IPS-20b (cell line): Measurements from ENCODE around the gene HAGHL.

Source experiments
- H3K27ac ChIP-seq: one replicate; pipeline ENCODE4 v1.5.1; 2013; ENCODE audit warnings: low read length
- H3K27me3 ChIP-seq: 2 replicates; pipeline ENCODE4 v1.6.1; 2013; ENCODE audit warnings: mild to moderate bottlenecking, low read length, inconsistent platforms; ENCODE audit not compliant: insufficient read depth
- H3K36me3 ChIP-seq: 2 replicates; pipeline ENCODE4 v1.6.1; 2013; ENCODE audit warnings: low read depth, mild to moderate bottlenecking, inconsistent platforms, low read length, moderate library complexity; ENCODE audit not compliant: insufficient read depth
- H3K4me1 ChIP-seq: 2 replicates; pipeline ENCODE4 v1.6.1; 2013; ENCODE audit warnings: mild to moderate bottlenecking, control low read depth, inconsistent platforms, low read length, moderate library complexity; ENCODE audit not compliant: insufficient read depth
- H3K4me3 ChIP-seq: 2 replicates; pipeline ENCODE4 v1.5.1; 2013; ENCODE audit warnings: mild to moderate bottlenecking, low read length, inconsistent platforms
- H3K9ac ChIP-seq: 2 replicates; pipeline ENCODE4 v1.6.1; 2013; ENCODE audit warnings: low read depth, mild to moderate bottlenecking, inconsistent platforms, low read length, moderate library complexity
- H3K9me3 ChIP-seq: 2 replicates; pipeline ENCODE4 v1.6.1; 2013; ENCODE audit warnings: mild to moderate bottlenecking, low read depth, low read length, inconsistent platforms; ENCODE audit not compliant: insufficient read depth

Gene HAGHL

GRCh38 chr16:778447-778846, 51.5 kb downstream of the HAGHL start:
- Histone ChIP-seq H3K27me3 (peaks cover 4% of the 10 kb centered on the region; the same call in 1 of the 2 replicates), H3K36me3 (no peaks in the 10 kb centered on the region), H3K27ac (no peak overlapping the region), H3K4me3 (no peak overlapping the region), H3K9me3 (no peaks in the 10 kb centered on the region), H3K9ac (no peak overlapping the region), H3K4me1 (no peaks in the 10 kb centered on the region)

- Histone ChIP-seq H3K27me3 (peaks cover 4% of the 10 kb centered on the region; the same call in 1 of the 2 replicates), H3K9me3 (no peaks in the 10 kb centered on the region), H3K9ac (no peak overlapping the region), H3K36me3 (no peaks in the 10 kb centered on the region), H3K27ac (no peak overlapping the region), H3K4me3 (no peak overlapping the region), H3K4me1 (no peaks in the 10 kb centered on the region)
These were observed 52.1 kb downstream of the HAGHL start for GRCh38 chr16:778909-779527.
